ES-I3 (cell line): ENCODE measurements around the gene CCT4.
"Not testable (repeated sequence)": the region's sequence is repeated elsewhere in the genome, so short reads cannot be mapped to it uniquely, and the experiment has no call there.

Experiments
- H3K36me3 ChIP-seq: 2 replicates; pipeline ENCODE4 v1.6.1; 2013; ENCODE audit warnings: mild to moderate bottlenecking, low read length, control low read depth, moderate library complexity; ENCODE audit not compliant: insufficient read depth
- H3K4me1 ChIP-seq: 2 replicates; pipeline ENCODE4 v1.6.1; 2013; ENCODE audit warnings: mild to moderate bottlenecking, control low read depth, low read length; ENCODE audit not compliant: insufficient read depth
- H3K9ac ChIP-seq: 2 replicates; pipeline ENCODE4 v1.6.1; 2013; ENCODE audit warnings: low read depth, mild to moderate bottlenecking, low read length, moderate library complexity
- H3K9me3 ChIP-seq: 2 replicates; pipeline ENCODE4 v1.6.1; 2013; ENCODE audit warnings: mild to moderate bottlenecking, low read length, moderate library complexity; ENCODE audit not compliant: control insufficient read depth, insufficient read depth

The CCT4 gene

DNA sequence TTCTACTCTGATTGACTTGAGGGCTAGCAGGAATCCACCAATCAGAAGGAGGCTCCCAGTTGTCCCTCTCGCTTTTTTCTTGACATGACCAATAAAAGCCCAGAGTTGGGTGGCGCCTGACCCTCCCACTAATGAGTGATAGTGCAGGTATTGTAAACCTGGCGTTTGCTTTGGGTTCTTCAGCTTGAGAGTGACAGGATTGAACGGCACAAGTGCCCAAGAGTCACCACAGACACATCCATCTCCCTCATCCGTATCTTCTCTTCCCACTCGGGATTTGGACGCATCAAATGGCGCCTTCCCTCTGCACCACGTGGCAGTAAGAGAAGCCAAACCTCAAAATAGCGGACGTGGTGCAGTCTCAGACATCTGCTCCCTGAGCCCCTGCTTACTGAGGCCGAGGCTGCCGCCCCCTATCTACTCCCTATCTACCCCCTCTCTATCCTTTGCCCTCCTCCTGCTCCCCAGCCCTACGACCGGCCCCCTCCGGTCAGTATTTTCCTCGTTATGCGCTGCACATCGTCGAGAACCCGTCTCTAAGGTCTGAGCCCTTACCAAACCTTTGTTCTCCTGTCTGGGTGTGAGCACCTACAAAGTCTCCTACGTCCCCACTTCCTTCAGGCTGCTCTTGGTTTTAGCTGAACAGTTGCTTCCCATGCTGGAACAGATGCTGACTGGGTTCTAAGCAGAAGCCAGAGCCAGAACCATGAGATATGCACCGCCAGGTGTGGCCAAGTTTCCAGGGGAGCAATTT, 33.7 kb downstream of the CCT4 start:
- Histone ChIP-seq H3K9ac (peak overlapping the region; percentile 64), H3K36me3 (no peaks in the 10 kb centered on the region), H3K4me1 (no peaks in the 10 kb centered on the region), H3K9me3 (no peaks in the 10 kb centered on the region)

DNA sequence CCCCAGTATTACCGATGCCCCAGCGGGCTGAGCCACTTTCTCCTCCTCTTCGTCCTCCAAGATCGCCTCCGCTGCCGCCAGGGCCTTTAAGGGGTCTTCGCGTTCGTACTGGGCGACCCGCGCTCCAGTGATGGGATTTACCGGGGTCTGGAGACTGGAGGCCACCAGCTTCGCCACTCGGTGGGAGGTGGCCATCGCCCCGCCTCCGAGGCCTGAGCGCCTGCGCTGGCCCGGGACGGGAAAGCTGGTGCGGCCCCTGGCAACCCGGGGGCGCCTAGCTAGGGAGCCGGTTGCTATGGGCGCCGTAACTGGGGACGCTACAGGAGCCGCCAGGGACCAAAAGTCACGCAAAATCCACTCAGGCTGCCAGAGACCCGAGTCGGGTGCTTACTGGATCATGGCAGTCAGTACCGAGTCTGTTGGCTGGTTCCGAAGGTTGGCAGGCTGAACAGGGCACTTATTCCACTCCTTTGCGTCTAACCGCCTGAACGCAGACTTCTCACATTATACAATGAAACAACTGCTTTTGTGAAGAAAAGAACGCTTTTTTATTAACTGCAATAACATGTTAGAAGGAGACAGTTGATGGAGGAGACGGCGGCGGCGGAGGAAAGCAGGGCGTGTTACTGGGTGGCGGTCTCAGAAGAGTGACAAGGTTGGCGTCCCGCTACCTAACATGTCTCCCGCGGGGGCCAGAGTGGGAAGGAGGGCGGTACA, 34.5 kb downstream of the CCT4 start, which contains the start of gene FAM161A:
TSS of gene FAM161A (minus strand) at position 214 of the 717 bp plus-strand sequence. CDS start at position 195, 19 bp downstream.
- Histone ChIP-seq H3K9ac (peak within 1 kb of the TSS; percentile 64), H3K4me1 (no peaks in the 10 kb centered on the region), H3K36me3 (no peaks in the 10 kb centered on the region), H3K9me3 (no peaks in the 10 kb centered on the region)

DNA sequence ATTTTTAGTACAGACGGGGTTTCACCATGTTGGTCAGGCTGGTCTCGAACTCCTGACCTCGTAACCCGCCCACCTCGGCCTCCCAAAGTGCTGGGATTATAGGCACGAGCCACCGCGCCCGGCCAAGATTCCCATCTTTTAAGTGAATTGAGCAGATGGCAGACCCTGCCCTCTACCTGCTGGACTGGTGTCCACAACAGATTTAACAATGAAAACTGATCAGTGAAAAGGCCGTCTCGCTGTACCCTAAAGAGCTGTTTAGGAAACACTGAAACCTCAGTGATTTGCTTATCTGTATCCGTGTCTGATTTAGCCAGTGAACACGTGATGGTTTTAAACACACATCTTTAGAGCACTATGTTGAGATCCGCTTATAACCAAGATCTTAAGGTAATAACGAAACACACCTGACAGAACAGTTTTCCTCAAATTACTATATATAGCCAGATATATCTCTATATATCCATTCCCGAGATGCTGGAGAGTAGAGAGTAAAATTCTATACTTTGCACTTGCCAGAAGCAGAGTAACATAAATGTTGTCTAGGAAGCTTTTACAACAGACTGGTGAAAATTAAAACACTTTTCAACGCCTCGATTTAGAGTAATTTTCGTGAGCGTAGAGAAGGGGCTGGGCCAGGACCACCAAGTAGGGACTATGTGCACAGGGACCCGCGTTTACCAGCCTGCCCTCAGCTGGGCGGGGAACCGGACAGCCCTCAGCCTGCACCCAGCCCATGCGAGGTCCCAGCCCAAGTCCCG, 35.2 kb downstream of the CCT4 start:
- Histone ChIP-seq H3K9ac (peak overlapping the region; percentile 64), H3K9me3 (no peaks in the 10 kb centered on the region), H3K4me1 (no peaks in the 10 kb centered on the region), H3K36me3 (no peaks in the 10 kb centered on the region)

- not testable (repeated sequence) for H3K9me3 ChIP-seq, H3K36me3 ChIP-seq, H3K4me1 ChIP-seq, H3K9ac ChIP-seq
These were observed 37.2 kb downstream of the CCT4 start for GRCh38 chr2:61851270-61851669.

DNA sequence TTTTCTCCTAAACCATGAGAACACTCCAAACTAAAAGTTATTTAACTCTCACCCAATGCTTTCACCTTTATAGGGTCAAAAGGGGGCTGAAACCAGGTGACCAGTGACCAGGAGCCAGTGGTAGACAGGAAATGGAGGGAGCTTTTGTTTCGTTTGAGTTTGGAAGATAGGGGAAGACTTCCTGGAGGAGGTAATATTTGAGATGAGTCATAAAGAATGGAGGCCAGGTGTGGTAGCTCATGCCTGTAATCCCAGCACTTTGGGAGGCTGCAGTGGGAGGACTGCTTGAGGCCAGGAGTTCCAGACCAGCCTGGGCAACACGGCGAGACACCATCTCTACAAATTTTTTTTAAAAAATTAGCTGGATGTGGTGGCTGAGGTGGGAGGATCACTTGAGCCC, 43.1 kb downstream of the CCT4 start:
- Histone ChIP-seq H3K9me3 (no peaks in the 10 kb centered on the region), H3K9ac (no peak overlapping the region), H3K4me1 (no peaks in the 10 kb centered on the region), H3K36me3 (no peaks in the 10 kb centered on the region)

- Histone ChIP-seq H3K4me1 (no peaks in the 10 kb centered on the region), H3K9me3 (no peaks in the 10 kb centered on the region), H3K9ac (no peak overlapping the region), H3K36me3 (no peaks in the 10 kb centered on the region)
These were observed 47.2 kb downstream of the CCT4 start for GRCh38 chr2:61841286-61841685.

DNA sequence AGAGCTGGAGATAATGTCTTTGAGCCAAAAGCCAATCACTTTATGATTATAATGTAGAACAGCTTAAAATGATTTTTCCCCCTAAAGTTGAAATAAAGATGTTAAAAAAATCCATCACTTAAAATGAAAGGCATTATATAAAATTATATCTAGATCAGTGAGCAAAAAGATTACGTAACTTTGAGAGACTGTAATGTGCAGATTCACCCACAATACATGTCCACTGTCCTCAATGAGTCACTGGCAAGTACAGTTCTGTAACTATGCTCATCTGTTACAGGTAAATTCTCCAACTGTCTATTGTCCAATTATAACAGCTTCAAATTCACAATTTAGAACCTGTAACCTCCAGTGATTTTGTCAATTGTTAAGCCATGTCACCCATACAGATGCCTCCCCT, 53.6 kb downstream of the CCT4 start:
- no peaks in the 10 kb centered on the region for H3K4me1 ChIP-seq
- no peaks in the 10 kb centered on the region for H3K36me3 ChIP-seq
- no peaks in the 10 kb centered on the region for H3K9me3 ChIP-seq
- H3K9ac ChIP-seq = no peak overlapping the region

GRCh38 chr2:61833971-61834370, 54.5 kb downstream of the CCT4 start:
- H3K36me3 ChIP-seq = no peaks in the 10 kb centered on the region
- H3K9me3 ChIP-seq = no peaks in the 10 kb centered on the region
- no peaks in the 10 kb centered on the region for H3K4me1 ChIP-seq
- H3K9ac ChIP-seq = no peak overlapping the region

- H3K36me3 ChIP-seq = no peaks in the 10 kb centered on the region
- no peaks in the 10 kb centered on the region for H3K4me1 ChIP-seq
- H3K9ac ChIP-seq = no peak overlapping the region
- H3K9me3 ChIP-seq = no peaks in the 10 kb centered on the region; the same call in 1 of the 2 replicates
These were observed 56.1 kb downstream of the CCT4 start for GRCh38 chr2:61832183-61832841.

GRCh38 chr2:61822255-61822654, 66.2 kb downstream of the CCT4 start:
- Histone ChIP-seq H3K4me1 (no peaks in the 10 kb centered on the region), H3K9me3 (no peaks in the 10 kb centered on the region), H3K9ac (no peak overlapping the region), H3K36me3 (peaks cover 3% of the 10 kb centered on the region; the same call in 1 of the 2 replicates)
